SIG-M5 (cell line): ENCODE measurements around the gene CYP2S1.
A peak's percentile ranks its signal among the peaks of the same experiment; 100 is the strongest.
"Not testable (repeated sequence)": the region's sequence is repeated elsewhere in the genome, so short reads cannot be mapped to it uniquely, and the experiment has no call there.

Experiments used
- DNase-seq: peaks from one replicate; lab custom pipeline; 2025; lab: John Stamatoyannopoulos, UW

CYP2S1 gene

GRCh38 chr19:41192574-41193429 lies at the start of gene CYP2S1:
Gene CYP2S1, plus strand, starts transcription at chr19:41193219. Its CDS starts 46 bp downstream, at chr19:41193265.
- DNase-seq, result no peak

GRCh38 chr19:41144403-41144802 lies 48.6 kb upstream of the CYP2S1 start:
- DNase-seq, result peak; percentile 9

DNA sequence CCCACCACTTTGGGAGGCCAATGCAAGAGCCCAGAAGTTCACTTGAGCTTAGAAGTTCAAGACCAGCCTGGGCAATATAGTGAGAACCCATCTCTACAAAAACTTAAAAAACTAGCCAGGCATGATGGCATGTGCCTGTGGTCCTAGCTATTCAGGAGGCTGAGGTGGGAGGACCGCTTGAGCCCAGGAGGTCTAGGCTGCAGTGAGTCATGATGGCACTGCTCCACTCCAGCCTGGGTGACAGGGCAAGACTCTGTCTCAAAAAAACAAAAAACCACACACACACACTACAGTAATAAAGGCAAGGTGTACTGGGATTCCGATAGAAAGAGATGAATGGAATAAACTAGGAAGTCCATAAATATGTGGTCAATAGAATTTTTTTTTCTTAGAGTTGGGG lies 43.2 kb upstream of the CYP2S1 start:
- no peak for DNase-seq

DNA sequence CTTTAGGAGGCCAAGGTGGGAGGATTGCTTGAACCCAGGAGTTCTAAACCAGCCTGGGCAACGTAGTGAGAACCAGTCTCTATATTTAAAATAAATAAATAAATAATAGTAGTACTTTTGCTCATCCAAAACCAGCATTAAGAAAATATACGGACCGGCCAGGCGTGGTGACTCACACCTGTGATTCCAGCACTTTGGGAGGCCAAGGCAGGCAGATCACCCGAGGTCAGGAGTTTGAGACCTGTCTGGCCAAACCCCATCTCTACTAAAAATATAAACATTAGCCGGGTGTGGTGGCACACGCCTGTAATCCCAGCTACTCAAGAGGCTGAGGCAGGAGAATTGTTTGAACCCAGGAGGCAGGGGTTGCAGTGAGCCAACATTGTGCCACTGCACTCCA lies 42.0 kb upstream of the CYP2S1 start:
- not testable (repeated sequence) for DNase-seq

- no peak for DNase-seq
Observed at GRCh38 chr19:41154060-41154459, 39.0 kb upstream of the CYP2S1 start.

- no peak for DNase-seq
Observed at GRCh38 chr19:41156207-41156606, 36.8 kb upstream of the CYP2S1 start.

DNA sequence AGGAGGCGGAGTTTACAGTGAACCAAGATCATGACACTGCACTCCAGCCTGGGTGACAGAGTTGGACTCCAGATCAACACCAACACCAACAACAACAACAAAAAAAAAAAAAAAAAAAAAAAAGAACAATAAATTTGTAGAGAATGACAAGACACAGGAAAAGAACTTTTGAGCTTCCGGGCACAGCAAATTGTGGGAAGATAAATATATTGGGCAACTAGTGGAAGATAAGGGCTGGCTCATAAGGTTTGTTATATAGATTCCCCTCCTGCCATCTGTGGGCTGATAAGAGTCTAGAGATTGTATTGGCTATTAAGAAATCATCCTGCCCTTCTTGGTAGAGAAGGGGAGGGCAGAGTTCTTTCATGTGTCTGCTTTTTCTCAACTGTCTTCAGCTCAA lies 33.1 kb upstream of the CYP2S1 start:
- DNase-seq, result no peak

DNA sequence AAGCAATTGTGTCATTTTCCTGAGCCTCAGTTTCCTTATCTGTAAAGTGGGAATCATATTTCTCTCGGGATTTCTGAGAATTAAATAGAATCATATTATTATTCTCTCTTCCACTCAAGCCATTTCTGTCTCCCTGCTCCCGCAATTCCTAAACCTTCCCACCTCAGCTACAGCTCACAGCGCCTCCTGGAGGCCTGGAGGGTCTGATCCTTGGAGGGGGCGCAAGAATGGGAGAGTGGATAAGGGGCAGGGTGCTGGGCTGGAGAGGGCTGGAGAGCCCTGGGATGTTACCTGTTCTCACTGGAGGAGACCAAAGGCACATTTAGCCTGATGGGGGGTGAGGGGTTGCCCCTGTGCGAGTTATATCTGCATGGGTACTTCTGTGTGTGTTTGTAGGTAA lies 31.1 kb upstream of the CYP2S1 start:
- DNase-seq, result no peak

GRCh38 chr19:41166944-41167804 lies 25.8 kb upstream of the CYP2S1 start:
- no peak for DNase-seq

DNA sequence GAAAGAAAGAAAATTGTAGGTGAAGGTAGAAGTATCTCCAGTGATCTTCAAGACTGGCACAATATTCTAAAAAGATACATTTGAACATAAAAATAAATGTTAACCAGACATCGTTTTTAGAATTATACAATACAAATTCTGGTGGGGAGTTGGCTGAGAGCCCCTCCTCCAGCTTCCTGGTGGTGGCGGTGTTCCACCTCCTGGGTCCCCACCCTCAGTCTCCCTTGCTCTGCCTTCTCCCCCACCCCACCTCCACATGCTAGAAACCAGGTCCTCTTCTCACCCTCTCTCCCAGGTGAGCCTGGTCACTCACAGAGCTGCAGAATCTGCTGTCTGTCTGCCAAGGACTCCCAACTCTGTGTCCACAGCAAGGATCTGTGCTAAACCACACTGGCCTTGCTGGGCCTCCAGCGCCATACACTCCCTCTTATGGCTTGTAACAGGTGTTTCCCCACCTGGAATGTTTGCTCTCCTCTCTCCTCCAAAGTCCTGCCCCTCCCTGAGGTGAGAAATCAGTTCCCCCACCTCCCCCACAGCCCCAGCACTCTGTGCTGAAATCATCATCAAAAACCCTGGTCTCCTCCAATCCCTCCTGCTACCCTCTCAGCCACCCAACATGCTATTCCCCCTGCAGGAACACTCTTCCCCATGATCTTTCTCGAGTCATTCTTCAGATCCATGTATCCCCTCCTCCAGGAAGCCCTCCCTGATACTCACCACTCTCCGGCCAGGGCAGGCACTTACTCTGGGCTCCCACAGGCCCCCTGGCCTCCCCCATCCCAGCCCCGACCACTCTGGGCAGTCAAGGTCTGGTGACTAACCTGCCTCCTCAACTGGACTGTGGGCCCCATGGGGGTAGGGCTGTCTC lies 20.5 kb upstream of the CYP2S1 start:
- DNase-seq, result no peak

GRCh38 chr19:41174297-41174928 lies 18.6 kb upstream of the CYP2S1 start:
- no peak for DNase-seq

- DNase-seq, result peak; percentile 78
Observed at GRCh38 chr19:41175801-41176777, 16.9 kb upstream of the CYP2S1 start.

GRCh38 chr19:41180173-41180572 lies 12.8 kb upstream of the CYP2S1 start:
- not testable (repeated sequence) for DNase-seq

DNA sequence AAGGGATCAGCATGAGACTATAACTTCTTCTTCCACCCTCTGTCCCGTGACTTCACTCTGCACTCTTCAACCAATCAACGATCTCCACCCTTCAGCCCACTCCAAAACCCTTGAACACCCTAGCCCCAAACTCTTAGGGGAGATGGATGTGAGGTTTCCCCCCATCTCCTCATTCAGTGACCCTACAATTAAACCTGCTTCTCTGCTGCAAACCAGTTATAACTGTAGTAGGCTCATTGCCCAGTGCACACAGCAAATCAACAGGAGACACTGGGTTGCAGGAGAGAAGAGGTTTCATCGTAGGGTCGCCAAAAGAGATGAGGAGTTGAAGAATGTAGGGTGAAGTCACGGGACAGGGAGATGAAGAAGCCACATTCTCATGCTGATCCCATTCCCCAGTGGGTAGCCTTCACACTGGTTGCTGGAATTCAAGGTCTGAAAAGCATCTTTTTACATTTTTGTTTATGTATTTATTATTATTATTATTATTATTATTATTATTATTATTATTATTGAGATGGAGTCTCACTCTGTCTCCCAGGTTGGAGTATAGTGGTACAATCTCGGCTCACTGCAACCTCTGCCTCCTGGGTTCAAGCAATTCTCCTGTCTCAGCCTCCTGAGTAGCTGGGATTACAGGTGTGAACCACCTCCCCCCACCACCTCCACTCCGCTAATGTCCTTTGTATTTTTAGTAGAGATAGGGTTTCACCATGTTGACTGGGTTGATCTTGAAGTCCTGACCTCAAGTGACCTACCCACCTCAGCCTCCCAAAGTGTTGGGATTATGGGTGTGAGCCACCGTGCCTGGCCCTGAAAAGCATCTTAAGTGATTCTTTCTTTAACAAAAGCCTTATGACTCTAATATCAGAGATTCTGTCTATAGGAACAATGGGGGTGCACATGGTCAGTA lies 5.8 kb upstream of the CYP2S1 start:
- DNase-seq, result no peak

DNA sequence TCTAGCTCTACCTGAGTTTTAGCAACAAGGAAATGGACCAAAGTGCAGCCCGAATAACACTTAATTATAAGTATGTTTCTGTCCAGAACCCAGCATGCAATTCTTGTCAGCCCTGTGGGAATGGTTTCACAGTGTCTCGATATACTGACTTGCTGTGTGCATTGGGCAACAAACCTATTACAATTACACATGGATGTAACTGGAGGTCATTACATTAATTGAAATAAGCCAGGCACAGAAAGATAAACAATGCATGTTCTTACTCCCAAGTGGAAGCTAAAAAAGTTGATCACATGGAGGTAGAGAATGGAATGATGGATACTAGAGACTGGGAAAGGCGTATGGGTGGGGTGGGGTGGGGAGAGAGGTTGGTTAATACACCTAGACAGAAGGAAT lies 5.1 kb upstream of the CYP2S1 start:
- no peak for DNase-seq

DNA sequence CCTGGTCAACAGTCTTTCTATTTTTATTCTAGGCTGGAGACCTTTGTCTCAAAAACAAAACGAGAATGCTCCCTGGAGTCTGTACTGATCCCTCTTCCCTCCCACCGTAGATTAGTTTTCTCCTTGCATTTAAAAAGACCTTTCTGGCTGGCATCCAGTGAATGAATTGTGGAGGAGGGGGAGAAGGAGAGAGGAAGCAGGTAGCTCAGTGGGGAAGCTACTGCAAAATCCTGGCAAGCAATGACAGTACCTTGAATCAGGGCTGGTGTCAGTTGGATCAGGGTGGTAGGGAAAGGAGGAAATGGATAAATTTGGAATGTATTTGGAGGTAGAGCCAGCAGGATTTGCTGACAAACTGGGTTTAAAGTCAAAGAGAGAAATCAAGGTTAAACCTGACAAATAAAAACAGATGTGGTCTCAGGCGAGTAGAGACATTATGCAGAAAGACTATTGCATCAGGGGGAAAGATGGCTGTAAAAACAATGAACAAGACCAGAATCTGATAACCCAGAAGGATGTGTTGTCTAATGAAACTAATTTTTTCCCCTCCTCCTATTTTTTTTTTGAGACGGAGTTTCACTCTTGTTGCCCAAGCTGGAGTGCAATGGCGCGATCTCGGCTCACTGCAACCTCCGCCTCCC lies 3.5 kb upstream of the CYP2S1 start:
- no peak for DNase-seq

GRCh38 chr19:41193430-41194156 lies 574 bp downstream of the CYP2S1 start:
- no peak for DNase-seq

- DNase-seq, result no peak
Observed at GRCh38 chr19:41194157-41194552, 1.1 kb downstream of the CYP2S1 start.
